ENCODE results near the gene PODXL.
"Not testable (repeated sequence)": the region's sequence is repeated elsewhere in the genome, so short reads cannot be mapped to it uniquely, and the experiment has no call there.

PODXL gene

DNA sequence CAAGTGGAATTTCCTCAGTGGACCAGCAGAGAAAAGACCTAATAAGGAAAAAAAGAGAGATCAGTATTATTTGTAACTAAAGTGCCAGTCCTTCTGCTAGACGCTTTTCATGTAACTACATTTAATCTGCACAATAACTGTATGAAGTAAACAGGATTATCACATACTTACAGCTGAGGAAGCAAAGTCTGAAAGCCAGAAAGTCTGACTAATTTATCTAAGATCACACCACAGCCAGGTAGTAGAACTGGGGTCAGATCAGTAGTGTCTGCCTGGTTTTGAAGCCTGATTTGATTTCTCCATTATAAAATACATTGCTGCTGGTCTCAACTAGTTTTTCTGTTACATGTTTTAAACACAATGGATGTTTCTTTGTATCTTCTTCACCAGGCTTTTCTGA lies 69.2 kb downstream of the PODXL start:
- no peak for DNase-seq

DNA sequence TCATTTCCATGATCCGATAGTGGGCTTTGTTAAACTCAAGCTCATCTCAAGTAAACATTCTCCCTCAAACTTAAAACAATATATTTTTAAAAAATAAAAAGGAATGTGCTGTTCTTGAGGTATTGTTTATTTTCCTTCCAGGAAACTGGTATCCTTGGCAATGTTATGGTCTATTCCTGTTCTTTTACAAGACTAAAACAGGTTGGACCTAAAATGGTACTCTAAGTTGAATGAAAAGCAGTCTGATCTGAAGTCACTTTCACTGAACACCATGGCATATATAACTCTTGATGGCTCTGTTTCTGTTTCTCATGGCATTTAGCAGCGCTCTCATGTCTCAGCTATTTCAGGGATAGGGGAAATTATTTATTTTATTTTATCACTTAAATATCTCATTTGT lies 70.1 kb downstream of the PODXL start:
- no peak for DNase-seq

DNA sequence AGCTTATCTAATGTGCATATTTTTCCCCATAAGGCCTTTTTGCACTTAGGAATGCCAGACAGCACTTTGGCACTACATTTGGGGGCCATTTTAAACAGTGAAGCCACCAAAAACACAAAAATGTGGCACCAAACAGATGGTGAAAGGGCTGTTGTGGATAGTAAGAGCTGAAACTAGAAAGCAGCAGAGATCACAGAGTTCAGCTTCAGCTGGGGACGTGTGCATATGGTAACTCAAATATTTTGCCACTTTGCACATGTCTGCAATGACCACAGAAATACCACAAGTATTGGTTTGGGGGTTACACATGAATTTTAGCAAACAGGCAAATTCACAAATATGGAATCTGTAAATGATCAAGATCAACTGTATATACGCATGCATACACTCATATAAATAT lies 72.8 kb downstream of the PODXL start:
- DNase-seq = no peak

DNA sequence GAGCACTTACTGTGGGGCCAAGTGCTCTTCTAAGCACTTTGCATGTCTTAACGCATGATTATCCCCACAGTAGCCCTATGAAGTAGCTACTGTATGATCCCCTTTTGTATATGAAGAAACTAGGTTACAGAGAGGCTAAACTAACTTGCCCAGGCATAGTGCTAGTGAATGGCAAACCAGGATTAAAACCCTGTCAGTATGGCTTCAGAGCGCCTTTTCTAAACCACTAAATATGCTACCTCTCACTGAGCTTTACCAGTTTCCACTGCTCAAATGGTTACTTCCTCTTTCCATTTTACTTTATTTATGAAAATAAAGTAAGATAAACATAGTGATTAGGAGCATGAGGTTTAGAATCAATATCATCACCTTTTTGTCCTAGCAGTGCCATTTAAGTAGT lies 73.6 kb downstream of the PODXL start:
- no peak for DNase-seq

DNA sequence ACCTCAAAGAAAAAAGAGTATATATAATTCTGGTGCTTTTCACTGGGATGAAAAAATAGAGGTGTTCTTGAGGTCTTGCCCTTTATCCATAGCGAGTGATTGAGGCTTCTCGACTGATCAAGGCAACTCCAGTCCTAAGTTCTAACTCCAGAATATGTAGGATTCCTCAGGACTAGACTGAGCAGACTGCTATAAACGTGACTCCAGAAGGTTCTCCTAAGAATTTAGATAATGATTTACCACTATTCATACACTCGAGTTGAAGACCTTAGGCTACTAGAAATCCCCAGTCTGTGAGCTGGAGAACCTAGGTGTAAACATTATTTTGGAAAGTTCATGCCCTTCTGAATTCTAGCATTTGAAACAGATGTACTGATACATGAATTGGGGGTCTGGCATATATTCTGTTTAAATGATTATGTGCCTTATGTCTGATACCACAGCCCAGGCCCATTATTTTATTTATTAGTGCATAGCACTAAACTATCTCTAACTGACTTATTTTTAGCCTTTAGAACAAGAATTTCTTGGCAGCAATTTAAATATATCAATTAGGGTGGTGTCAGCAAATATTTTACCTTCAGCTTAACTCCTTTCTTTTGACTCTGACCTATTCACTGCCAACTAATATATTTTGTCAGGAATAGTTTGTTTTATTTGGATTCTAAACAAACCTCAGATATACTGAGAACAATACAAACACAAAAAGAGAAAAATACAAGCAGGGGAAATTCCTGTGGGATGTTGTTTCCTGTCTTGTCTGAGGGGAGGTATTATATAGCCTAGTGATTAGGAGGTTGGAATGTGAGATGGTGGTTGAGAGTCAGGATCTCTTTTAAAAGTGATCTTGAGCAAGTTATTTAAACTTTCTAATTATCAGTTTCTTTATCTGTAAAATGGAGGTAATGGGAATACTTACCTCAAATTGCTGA lies 75.8 kb downstream of the PODXL start:
- no peak for DNase-seq

DNA sequence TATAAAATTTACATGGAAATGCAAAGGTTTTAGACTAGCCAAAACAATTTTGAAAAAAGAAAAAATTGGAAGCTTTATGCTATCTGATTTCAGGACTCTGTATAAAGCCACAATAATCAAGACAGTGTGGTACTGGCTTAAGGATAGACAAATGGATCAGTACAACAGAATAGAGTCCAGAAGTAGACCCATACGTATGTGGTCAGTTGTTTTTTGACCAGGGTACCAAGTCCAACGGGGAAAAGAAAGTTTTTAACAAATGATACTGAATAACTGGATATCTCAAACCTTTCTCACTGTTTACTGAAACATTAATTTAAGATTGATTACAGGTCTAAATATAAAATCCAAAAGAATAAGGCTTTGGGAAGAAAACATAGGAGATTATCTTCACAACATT lies 79.7 kb downstream of the PODXL start:
- DNase-seq = no peak

DNA sequence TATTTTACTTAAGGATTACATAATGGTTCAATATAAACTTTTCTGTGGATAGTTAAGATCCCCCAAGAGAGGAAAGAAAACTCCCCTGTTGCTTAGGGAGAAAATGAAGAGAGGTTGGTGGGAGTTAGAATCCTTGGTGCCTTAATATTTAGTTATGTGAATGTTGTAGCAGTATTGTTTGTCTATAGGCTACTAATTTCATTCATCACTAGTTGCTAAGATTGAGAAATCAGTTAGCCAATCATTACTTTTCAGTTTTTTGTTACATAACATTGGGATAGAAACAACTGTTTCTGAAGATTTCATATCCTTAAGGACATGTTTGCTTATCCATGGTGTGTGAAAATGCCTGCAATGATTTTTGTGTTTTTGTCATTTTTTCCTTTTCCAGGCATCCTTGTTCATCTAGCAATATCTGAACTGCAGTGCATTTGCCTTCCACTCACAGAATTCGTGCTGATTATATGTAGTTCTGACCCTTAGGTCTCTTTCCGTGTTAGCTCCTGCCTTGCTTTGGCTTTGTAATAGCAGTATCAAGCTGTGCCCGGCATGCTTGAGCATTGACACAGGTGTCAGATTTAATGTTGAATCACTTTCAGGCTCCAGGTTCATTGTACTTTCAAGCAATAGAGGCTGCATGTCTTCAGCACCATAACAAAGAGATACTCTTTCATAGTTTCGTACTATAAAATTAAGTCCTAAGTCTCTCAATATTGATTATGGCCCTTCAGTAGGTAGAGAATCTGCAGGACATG lies 85.0 kb downstream of the PODXL start:
- DNase-seq = no peak

DNA sequence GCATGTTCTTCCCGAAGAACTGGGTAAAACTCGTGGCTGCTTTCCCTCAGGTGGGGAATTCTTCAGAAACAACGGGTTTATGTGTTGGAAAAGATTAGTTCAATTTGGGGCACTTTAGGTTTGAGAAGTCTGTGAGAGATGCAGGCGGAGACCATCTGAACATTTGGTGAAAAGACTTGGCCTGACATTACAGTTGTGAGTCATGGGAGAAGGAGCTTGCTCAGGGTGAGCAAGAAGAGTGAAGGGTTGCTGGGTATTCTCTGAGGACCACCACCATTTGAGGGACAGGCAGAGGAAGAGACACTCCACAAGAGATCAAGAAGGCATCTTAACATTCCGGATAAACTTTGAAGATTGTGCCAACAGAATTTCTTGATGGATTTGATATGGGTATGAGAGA lies 88.6 kb downstream of the PODXL start:
- DNase-seq = no peak

DNA sequence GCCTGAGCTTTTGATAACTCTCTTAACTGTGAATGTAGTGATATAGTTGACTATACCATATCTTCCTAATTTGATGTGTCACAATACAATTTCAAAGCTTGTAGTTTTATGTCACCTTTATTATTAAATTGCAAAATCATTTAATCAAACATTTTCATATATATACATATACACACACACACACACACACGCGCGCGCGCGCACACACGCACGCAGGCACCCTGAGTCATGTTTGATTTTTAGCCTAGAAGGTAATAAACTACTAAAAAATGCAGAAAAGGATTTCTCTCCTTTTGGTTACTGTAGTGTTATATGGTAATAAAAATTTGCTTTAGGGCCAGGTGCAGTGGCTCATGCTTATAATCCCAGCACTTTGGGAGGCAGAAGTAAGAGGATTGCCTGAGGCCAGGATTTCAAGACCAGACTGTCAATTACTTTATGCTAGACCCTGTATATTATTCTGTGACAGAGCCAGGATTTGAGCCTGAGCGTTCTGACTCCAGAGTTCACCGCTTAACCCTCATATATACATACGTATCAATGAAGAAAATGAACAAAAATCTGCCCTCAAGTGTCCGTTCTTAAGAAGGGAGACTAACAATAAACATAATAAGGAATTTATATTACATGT lies 89.6 kb downstream of the PODXL start:
- DNase-seq = no peak

DNA sequence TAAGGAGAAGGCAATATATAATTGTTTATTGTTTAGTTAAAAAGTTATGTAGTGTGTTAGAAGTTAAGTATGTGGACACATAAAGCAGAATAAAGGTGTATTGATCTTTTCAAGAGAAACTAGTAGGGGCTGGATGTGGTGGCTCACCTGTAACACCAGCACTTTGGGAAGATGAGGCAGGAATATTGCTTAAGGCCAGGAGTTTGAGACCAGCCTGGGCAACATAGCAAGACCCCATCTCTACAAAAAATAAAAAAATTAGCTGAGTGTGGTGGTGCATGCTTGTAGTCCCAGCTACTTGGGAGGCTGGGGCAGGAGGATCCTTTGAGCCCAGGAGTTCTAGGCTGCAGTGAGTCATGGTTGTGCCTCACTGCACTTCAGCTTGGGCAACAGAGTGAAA lies 93.7 kb downstream of the PODXL start:
- DNase-seq = not testable (repeated sequence)

DNA sequence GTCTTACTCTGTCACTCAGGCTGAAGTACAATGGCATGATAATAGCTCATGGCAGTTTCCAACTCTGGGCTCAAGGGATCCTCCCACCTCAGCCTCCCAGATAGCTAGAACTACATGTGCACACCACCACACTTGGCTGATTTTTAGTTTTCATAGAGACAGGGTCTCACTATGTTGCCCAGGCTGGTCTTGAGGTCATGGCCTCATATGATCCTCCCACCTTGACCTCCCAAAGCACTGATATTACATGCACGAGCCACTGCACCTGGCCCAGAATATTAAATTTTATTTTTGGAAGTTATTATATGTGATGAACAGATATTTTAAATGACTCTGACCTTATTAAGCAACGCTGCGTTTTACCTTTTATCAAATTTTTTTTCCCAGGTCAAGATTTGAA lies 94.4 kb downstream of the PODXL start:
- no peak for DNase-seq

DNA sequence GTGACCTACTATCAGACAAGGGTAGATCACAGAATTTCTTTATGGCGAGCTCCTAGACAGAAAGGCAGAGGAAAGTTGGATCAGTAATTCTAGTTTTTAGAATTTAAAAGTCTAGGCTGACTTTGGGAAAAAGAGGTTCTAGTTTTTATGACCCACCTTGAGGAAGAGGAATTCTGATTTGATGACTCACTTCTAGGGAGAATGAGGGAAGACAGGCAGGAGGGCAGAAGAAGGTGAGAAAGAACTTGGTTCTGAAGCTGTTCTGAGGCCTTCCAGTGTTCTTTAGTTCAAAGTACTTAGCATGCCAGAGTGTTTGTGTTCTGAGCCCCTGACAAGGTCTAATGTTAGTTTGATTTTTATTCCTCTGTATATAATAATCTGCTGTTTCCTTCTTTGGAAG lies 97.2 kb downstream of the PODXL start:
- DNase-seq = no peak

DNA sequence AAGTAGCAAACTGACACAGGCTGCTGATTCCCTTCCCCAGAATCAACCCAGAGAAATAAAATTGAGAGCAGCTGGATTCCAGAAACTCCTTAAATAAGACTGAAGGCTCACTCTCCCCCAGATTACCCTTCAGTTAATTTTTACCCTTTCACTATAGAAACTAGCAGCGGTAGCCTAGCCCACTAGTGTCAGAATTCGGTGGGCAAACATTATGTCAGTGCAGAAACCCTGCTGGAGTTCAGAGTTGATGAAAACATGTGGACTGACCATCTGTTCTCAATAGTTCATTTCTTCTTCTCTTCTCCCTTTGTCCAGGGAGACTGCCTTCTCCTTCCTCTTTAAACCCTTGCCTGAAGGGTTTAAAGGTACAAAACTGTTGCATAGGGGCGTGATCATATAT lies 100.1 kb downstream of the PODXL start:
- no peak for DNase-seq

DNA sequence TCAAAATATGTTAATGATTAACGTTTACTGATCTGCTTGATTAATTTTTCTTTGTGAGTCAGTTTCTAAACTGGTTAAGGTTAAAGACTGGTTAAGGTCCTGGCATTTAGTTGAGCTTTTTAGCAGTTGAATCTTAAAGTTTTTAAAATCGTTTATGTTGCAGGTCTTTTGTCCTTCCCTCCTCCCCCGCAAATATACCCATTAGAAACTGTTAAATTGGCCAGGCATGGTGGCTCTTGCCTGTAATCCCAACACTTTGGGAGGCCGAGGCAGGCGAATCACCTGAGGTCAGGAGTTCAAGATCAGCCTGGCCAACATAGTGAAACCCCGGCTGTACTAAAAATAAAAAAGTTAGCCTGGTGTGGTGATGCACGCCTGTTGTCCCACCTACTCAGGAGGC lies 100.9 kb downstream of the PODXL start:
- DNase-seq = no peak

DNA sequence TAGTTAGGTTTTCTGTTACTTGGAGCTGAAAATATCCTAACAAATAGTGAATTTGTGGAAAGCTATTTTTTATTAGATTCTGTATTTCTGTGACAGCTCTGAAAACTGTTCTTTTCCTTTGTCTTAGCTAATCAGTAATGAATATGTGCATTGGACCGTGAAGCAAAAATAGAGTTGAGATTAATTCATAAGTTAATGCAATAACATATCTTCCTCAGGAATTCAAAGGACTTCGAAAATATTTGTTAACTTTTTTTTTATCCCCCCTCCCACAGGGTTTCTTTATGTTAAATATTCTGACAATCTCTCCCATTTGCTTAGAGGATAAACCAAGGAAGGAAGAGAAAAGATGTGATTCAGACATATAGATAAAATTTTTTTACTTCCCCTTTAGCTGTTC lies 101.4 kb downstream of the PODXL start:
- no peak for DNase-seq

DNA sequence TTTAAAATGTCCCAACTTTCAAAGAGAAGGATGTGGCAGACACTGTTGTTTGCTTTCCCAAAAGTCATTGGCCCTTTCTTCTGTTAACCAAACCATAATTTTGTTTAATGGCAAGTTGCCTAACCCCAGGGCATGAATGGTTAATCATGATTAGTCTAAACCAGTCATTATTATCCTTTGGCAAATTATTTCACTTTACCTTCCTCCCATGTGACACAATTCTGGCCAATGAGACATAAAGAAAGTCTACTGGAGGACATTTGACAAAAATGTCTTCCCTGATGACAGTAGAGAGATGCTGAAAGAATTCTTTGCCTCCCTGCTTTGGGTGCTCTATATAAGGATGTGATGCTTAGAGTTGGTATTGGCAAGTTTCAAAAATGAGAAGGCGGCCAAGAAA lies 101.9 kb downstream of the PODXL start:
- no peak for DNase-seq

Measured in NCI-H446 treated with DMSO at 0.1 percent for 48 hours (cell line).